Chondrocyte (in vitro differentiated cells): Measurements from ENCODE around the gene POLD1. TPM values are rescaled to one million over a fixed set of nuclear protein-coding genes. Genes with fewer than 3 reads are reported as not detected.

Experiments
- DNase-seq: peaks from one replicate; pipeline ENCODE4 v3.0.0; 2021; ENCODE audit warnings: mixed read lengths, low spot score
- H3K27ac Mint-ChIP-seq: one replicate; pipeline ENCODE4 v1.8.0; 2021; ENCODE audit warnings: mild to moderate bottlenecking, moderate library complexity, mixed read lengths; ENCODE audit not compliant: unreplicated experiment
- H3K27me3 Mint-ChIP-seq: 2 replicates; pipeline ENCODE4 v1.8.0; 2021; ENCODE audit warnings: low read depth, mixed read lengths
- H3K36me3 Mint-ChIP-seq: 2 replicates; pipeline ENCODE4 v1.8.0; 2021; ENCODE audit warnings: low read depth, mixed read lengths
- H3K4me1 Mint-ChIP-seq: 2 replicates; pipeline ENCODE4 v1.8.0; 2021; ENCODE audit warnings: low read depth, mild to moderate bottlenecking, mixed read lengths
- H3K4me3 Mint-ChIP-seq: one replicate; pipeline ENCODE4 v1.8.0; 2021; ENCODE audit warnings: mild to moderate bottlenecking, moderate library complexity, mixed read lengths; ENCODE audit not compliant: unreplicated experiment
- H3K9me3 Mint-ChIP-seq: 2 replicates; pipeline ENCODE4 v1.8.0; 2021; ENCODE audit warnings: low read depth, mixed read lengths
- CTCF ChIP-seq: fragments of 200-600 bp; sonication (generic); IDR thresholded peaks from 2 replicates; pipeline ENCODE4 v1.5.0; 2021; ENCODE audit warnings: antibody characterized with exemption, mild to moderate bottlenecking, moderate library complexity
- total RNA-seq: library from RNA; stranded (reverse); gene quantifications from 3 replicates; pipeline ENCODE4 v1.2.1, GENCODE V29; 2021

The POLD1 gene
- total RNA-seq, 1 donor from 2014 or later, result 15.8 TPM

GRCh38 chr19:50419022-50419579 lies 35.0 kb downstream of the POLD1 start:
- no peaks in the 10 kb centered on the region for H3K36me3 Mint-ChIP-seq
- no peak overlapping the region for H3K4me3 Mint-ChIP-seq
- peaks cover 16% of the 10 kb centered on the region for H3K27me3 Mint-ChIP-seq
- DNase-seq, result no peak
- no peak for TF ChIP-seq CTCF
- peaks cover 4% of the 10 kb centered on the region for H3K4me1 Mint-ChIP-seq
- H3K27ac Mint-ChIP-seq, result no peak overlapping the region
- H3K9me3 Mint-ChIP-seq, result no peaks in the 10 kb centered on the region

- no peak for DNase-seq
- H3K9me3 Mint-ChIP-seq, result no peaks in the 10 kb centered on the region
- H3K36me3 Mint-ChIP-seq, result no peaks in the 10 kb centered on the region
- H3K27ac Mint-ChIP-seq, result no peak overlapping the region
- TF ChIP-seq CTCF, result no peak
- H3K4me1 Mint-ChIP-seq, result peaks cover 4% of the 10 kb centered on the region
- H3K27me3 Mint-ChIP-seq, result peaks cover 16% of the 10 kb centered on the region
- no peak overlapping the region for H3K4me3 Mint-ChIP-seq
Observed at GRCh38 chr19:50419580-50420035, 35.5 kb downstream of the POLD1 start.

GRCh38 chr19:50420127-50420526 lies 36.0 kb downstream of the POLD1 start:
- Mint-ChIP-seq H3K4me3 (no peak overlapping the region), H3K27ac (no peak overlapping the region)
- DNase-seq, result no peak

GRCh38 chr19:50420808-50421207 lies 36.7 kb downstream of the POLD1 start:
- Mint-ChIP-seq H3K9me3 (no peaks in the 10 kb centered on the region), H3K27me3 (peaks cover 16% of the 10 kb centered on the region), H3K4me3 (no peak overlapping the region), H3K4me1 (peaks cover 4% of the 10 kb centered on the region), H3K27ac (no peak overlapping the region), H3K36me3 (no peaks in the 10 kb centered on the region)
- no peak for DNase-seq
- TF ChIP-seq CTCF, result no peak

More at GRCh38 chr19:50420127-50420526, 36.0 kb downstream of the POLD1 start:
- TF ChIP-seq CTCF, result no peak
- Mint-ChIP-seq H3K4me1 (peaks cover 4% of the 10 kb centered on the region), H3K36me3 (no peaks in the 10 kb centered on the region), H3K9me3 (no peaks in the 10 kb centered on the region), H3K27me3 (peaks cover 16% of the 10 kb centered on the region)

- Mint-ChIP-seq H3K9me3 (no peaks in the 10 kb centered on the region), H3K4me3 (no peak overlapping the region), H3K27me3 (peaks cover 16% of the 10 kb centered on the region), H3K36me3 (no peaks in the 10 kb centered on the region), H3K27ac (no peak overlapping the region), H3K4me1 (peaks cover 4% of the 10 kb centered on the region)
- no peak for DNase-seq
- no peak for TF ChIP-seq CTCF
Observed at GRCh38 chr19:50422397-50423278, 38.5 kb downstream of the POLD1 start.
